NCI-H2029 (cell line): ENCODE data around the gene TARBP1.
A peak's percentile ranks its signal among the peaks of the same experiment; 100 is the strongest.

Experiments
- DNase-seq: peaks from one replicate; lab custom pipeline; 2025; lab: John Stamatoyannopoulos, UW

The TARBP1 gene

GRCh38 chr1:234484991-234485739 is 6.2 kb upstream of the TARBP1 start:
- no peak for DNase-seq

GRCh38 chr1:234484218-234484617 is 5.2 kb upstream of the TARBP1 start:
- DNase-seq: no peak

GRCh38 chr1:234481771-234482170 is 2.8 kb upstream of the TARBP1 start:
- DNase-seq: no peak

- no peak for DNase-seq
These were observed 887 bp upstream of the TARBP1 start for GRCh38 chr1:234479866-234480265.

- no peak for DNase-seq
These were observed 256 bp upstream of the TARBP1 start for GRCh38 chr1:234479310-234479559.

- DNase-seq: peak; percentile 53
These were observed 863 bp downstream of the TARBP1 start for GRCh38 chr1:234478152-234478480.

- DNase-seq: no peak
These were observed 1.4 kb downstream of the TARBP1 start for GRCh38 chr1:234477386-234478151.

- no peak for DNase-seq
These were observed 2.8 kb downstream of the TARBP1 start for GRCh38 chr1:234476172-234476571.

- DNase-seq: no peak
These were observed 3.7 kb downstream of the TARBP1 start for GRCh38 chr1:234475167-234475793.

- DNase-seq: no peak
These were observed 4.6 kb downstream of the TARBP1 start for GRCh38 chr1:234474375-234474774.

GRCh38 chr1:234473118-234473517 is 5.9 kb downstream of the TARBP1 start:
- no peak for DNase-seq

- DNase-seq: no peak
These were observed 9.6 kb downstream of the TARBP1 start for GRCh38 chr1:234469376-234469775.

GRCh38 chr1:234468580-234468979 is 10.4 kb downstream of the TARBP1 start:
- DNase-seq: no peak

- no peak for DNase-seq
These were observed 11.2 kb downstream of the TARBP1 start for GRCh38 chr1:234467821-234468220.

- no peak for DNase-seq
These were observed 12.0 kb downstream of the TARBP1 start for GRCh38 chr1:234466945-234467344.

GRCh38 chr1:234463749-234464148 is 15.2 kb downstream of the TARBP1 start:
- DNase-seq: no peak

- no peak for DNase-seq
These were observed 18.3 kb downstream of the TARBP1 start for GRCh38 chr1:234460652-234461051.

GRCh38 chr1:234458352-234459017 is 20.5 kb downstream of the TARBP1 start:
- DNase-seq: no peak

- DNase-seq: no peak
These were observed 24.1 kb downstream of the TARBP1 start for GRCh38 chr1:234454926-234455325.

GRCh38 chr1:234452406-234452965 is 26.5 kb downstream of the TARBP1 start:
- DNase-seq: no peak

- DNase-seq: no peak
These were observed 38.6 kb downstream of the TARBP1 start for GRCh38 chr1:234440348-234440747.

- DNase-seq: no peak
These were observed 40.4 kb downstream of the TARBP1 start for GRCh38 chr1:234438579-234438978.
